Liver (tissue), 3 donors: Measurements from ENCODE around the gene EDN1.

Experiments used
- ATF3 ChIP-seq: IDR thresholded peaks from 2 replicates; pipeline ENCODE4 v1.6.1; 2016; ENCODE audit warnings: antibody characterized with exemption
- CTCF ChIP-seq: fragments of 150-350 bp; IDR thresholded peaks from 2 replicates; pipeline ENCODE4 v1.5.1; 2017; ENCODE audit warnings: improper control_type of control experiment, low read depth, low read length; ENCODE audit not compliant: missing input control
- EGR1 ChIP-seq, 2 donors: IDR thresholded peaks; 2 replicates each; pipeline ENCODE4 v1.6.1; 2016 to 2018; ENCODE audit warnings: antibody characterized with exemption in 2 of 2, low read depth in 2 of 2
- FOXA2 ChIP-seq: IDR thresholded peaks from 2 replicates; pipeline ENCODE4 v1.6.1; 2016; ENCODE audit warnings: antibody characterized with exemption
- GABPA ChIP-seq, 2 donors: IDR thresholded peaks in 1 of 2; conservative IDR thresholded peaks in 1 of 2; 2 replicates each; pipeline ENCODE4 v1.6.1; 2016; ENCODE audit warnings: antibody characterized with exemption in 2 of 2, mild to moderate bottlenecking in 1 of 2, moderate library complexity in 1 of 2
- HNF4A ChIP-seq, 2 donors: conservative IDR thresholded peaks; 2 replicates each; pipeline ENCODE4 v1.6.1; 2016; ENCODE audit warnings: antibody characterized with exemption in 2 of 2, mild to moderate bottlenecking in 2 of 2
- JUND ChIP-seq, 2 donors: IDR thresholded peaks; 2 replicates each; pipeline ENCODE4 v1.6.1; 2016; ENCODE audit warnings: antibody characterized with exemption in 2 of 2
- RAD21 ChIP-seq, 2 donors: IDR thresholded peaks; 2 replicates each; pipeline ENCODE4 v1.6.1; 2016; ENCODE audit warnings: antibody characterized with exemption in 2 of 2, mild to moderate bottlenecking in 2 of 2
- REST ChIP-seq: IDR thresholded peaks from 2 replicates; pipeline ENCODE4 v1.6.1; 2016; ENCODE audit warnings: antibody characterized with exemption, mild to moderate bottlenecking
- RXRA ChIP-seq, 2 donors: IDR thresholded peaks; 2 replicates each; pipeline ENCODE4 v1.6.1; 2017 to 2018; ENCODE audit warnings: antibody characterized with exemption in 2 of 2, mild to moderate bottlenecking in 1 of 2
- SP1 ChIP-seq: IDR thresholded peaks from 2 replicates; pipeline ENCODE4 v1.6.1; 2018; ENCODE audit warnings: antibody characterized with exemption, mild to moderate bottlenecking
- TAF1 ChIP-seq: conservative IDR thresholded peaks from 2 replicates; pipeline ENCODE4 v1.6.1; 2016; ENCODE audit warnings: antibody characterized with exemption, mild to moderate bottlenecking
- YY1 ChIP-seq: IDR thresholded peaks from 2 replicates; pipeline ENCODE4 v1.6.1; 2016; ENCODE audit warnings: antibody characterized with exemption, mild to moderate bottlenecking
- ZBTB33 ChIP-seq: IDR thresholded peaks from 2 replicates; pipeline ENCODE4 v1.6.1; 2016; ENCODE audit warnings: antibody characterized with exemption
- donor health status: healthy.
- donor health status: healthy.

- TF ChIP-seq TAF1 (no peak), YY1 (no peak), RAD21 (IDR thresholded peaks at IDR 0.05) (no peak), CTCF (no peak), SP1 (no peak), REST (no peak), GABPA (IDR thresholded peaks at IDR 0.05 in 1 of 2, conservative IDR thresholded peaks at IDR 0.05 in 1 of 2) (no peak), RXRA (IDR thresholded peaks at IDR 0.05) (no peak), EGR1 (IDR thresholded peaks at IDR 0.05; ENCODE audit: low read depth in 2 of 2) (no peak), ZBTB33 (no peak), FOXA2 (no peak), HNF4A (conservative IDR thresholded peaks at IDR 0.05) (no peak), JUND (IDR thresholded peaks at IDR 0.05) (no peak), ATF3 (no peak)
These were observed 55.5 kb downstream of the EDN1 start for GRCh38 chr6:12345694-12346058.
